Measurements from ENCODE around the gene DIPK2B. TPM values are rescaled to one million over a fixed set of nuclear protein-coding genes. Genes with fewer than 3 reads are reported as not detected.

The DIPK2B gene
- total RNA-seq, 1 experiment from 2014 or later, result not detected

DNA sequence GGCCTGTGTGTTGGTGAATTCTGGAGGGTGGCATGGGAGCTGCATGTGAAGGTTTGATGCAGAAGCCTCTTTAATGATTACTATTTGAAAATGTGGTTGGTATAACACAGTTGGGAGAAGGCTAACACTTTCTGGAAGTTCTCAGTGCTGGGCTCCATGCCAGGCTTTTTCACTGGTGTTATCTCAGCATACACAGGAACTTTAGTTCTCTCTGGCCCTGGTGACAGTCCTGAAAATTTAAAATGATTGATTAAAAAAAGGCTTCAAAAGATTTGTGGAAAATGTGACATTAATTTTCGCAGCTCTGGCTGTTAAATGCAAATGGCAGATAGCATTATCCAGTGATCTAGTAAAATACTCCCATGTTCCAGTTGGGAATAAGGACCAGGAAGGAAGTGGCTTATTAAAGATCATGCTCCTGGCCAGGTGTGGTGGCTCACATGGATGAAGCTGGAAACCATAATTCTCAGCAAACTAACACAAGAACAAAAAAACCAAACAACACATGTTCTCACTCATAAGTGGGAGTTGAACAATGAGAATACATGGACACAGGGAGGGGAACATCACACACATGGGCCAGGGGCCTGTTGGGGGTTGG lies 36.6 kb downstream of the DIPK2B start:
- H3K4me3 ChIP-seq (ENCODE audit: low read depth, low read length, poor library complexity, severe bottlenecking), result no peak overlapping the region
- POLR2A ChIA-PET (ENCODE audit: low non-redundant PET), result no interaction called here
- BruUV-seq (replicated peaks), result no TSS peak
- no peaks in the 10 kb centered on the region for H3K27me3 ChIP-seq (replicated peaks; ENCODE audit: insufficient read depth, low read depth, low read length, poor library complexity)
- H3K27ac ChIP-seq (ENCODE audit: low read depth, low read length, poor library complexity, severe bottlenecking), result no peak overlapping the region
- CTCF ChIA-PET, result no interaction called here
- H3K36me3 ChIP-seq (ENCODE audit: insufficient read depth, low read length, poor library complexity, severe bottlenecking), result no peaks in the 10 kb centered on the region
- intact Hi-C loops (cut with micrococcal nuclease; ENCODE audit: unreplicated experiment), result no loop called here
- DNase-seq (ENCODE audit: low spot score), result no peak
- TF ChIP-seq CTCF (conservative IDR thresholded peaks at IDR 0.05; ENCODE audit: low read depth, low read length) (no peak), EZH2 (IDR thresholded peaks at IDR 0.05; ENCODE audit: borderline replicate concordance, low read depth, low read length, poor library complexity, severe bottlenecking) (no peak)
- no peaks in the 10 kb centered on the region for H3K4me1 ChIP-seq (ENCODE audit: insufficient read depth, low read length, poor library complexity, severe bottlenecking)
- peaks cover 7% of the 10 kb centered on the region for H3K9me3 ChIP-seq (ENCODE audit: low read depth, low read length, poor library complexity, severe bottlenecking)

DNA sequence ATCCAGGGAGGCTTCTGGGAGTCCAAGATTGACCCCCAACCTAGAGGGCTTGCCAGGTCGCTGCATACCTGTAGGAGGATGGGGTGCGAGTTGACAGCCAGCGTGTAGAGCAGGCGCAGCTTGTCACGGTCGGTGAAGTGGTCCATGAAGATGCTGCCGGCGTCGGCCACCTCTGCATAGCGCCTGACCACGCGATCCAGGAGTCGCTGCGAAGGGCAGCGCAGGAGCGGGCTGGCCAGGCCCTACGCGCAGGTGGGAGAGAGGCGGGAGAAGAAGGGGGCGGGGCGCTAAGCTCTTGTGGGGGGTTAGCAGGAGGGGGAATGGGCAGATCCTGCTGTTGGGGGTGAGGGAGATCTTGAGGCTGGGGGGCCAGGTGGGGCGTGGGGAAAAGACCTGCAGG lies 43.0 kb downstream of the DIPK2B start:
- H3K9me3 ChIP-seq (ENCODE audit: low read depth, low read length, poor library complexity, severe bottlenecking), result peaks cover 7% of the 10 kb centered on the region
- TF ChIP-seq CTCF (conservative IDR thresholded peaks at IDR 0.05; ENCODE audit: low read depth, low read length), result no peak
- no peak for TF ChIP-seq EZH2 (IDR thresholded peaks at IDR 0.05; ENCODE audit: borderline replicate concordance, low read depth, low read length, poor library complexity, severe bottlenecking)
- no peak for DNase-seq (ENCODE audit: low spot score)
- H3K4me3 ChIP-seq (ENCODE audit: low read depth, low read length, poor library complexity, severe bottlenecking), result no peak overlapping the region
- BruUV-seq (replicated peaks), result no TSS peak
- ChIA-PET POLR2A (ENCODE audit: low non-redundant PET) (no interaction called here), CTCF (no interaction called here)
- H3K27me3 ChIP-seq (replicated peaks; ENCODE audit: insufficient read depth, low read depth, low read length, poor library complexity), result no peaks in the 10 kb centered on the region
- intact Hi-C loops (cut with micrococcal nuclease; ENCODE audit: unreplicated experiment), result no loop called here
- H3K36me3 ChIP-seq (ENCODE audit: insufficient read depth, low read length, poor library complexity, severe bottlenecking), result no peaks in the 10 kb centered on the region
- no peak overlapping the region for H3K27ac ChIP-seq (ENCODE audit: low read depth, low read length, poor library complexity, severe bottlenecking)
- no peaks in the 10 kb centered on the region for H3K4me1 ChIP-seq (ENCODE audit: insufficient read depth, low read length, poor library complexity, severe bottlenecking)

- no peak overlapping the region for H3K27ac ChIP-seq (ENCODE audit: low read depth, low read length, poor library complexity, severe bottlenecking)
- no peaks in the 10 kb centered on the region for H3K9me3 ChIP-seq (ENCODE audit: low read depth, low read length, poor library complexity, severe bottlenecking)
- no peak overlapping the region for H3K4me3 ChIP-seq (ENCODE audit: low read depth, low read length, poor library complexity, severe bottlenecking)
- no peaks in the 10 kb centered on the region for H3K36me3 ChIP-seq (ENCODE audit: insufficient read depth, low read length, poor library complexity, severe bottlenecking)
- intact Hi-C loops (cut with micrococcal nuclease; ENCODE audit: unreplicated experiment), result no loop called here
- CTCF ChIA-PET, result no interaction called here
- BruUV-seq (replicated peaks), result no TSS peak
- no peak for DNase-seq (ENCODE audit: low spot score)
- no peaks in the 10 kb centered on the region for H3K4me1 ChIP-seq (ENCODE audit: insufficient read depth, low read length, poor library complexity, severe bottlenecking)
- POLR2A ChIA-PET (ENCODE audit: low non-redundant PET), result no interaction called here
- no peak for TF ChIP-seq EZH2 (IDR thresholded peaks at IDR 0.05; ENCODE audit: borderline replicate concordance, low read depth, low read length, poor library complexity, severe bottlenecking)
- no peak for TF ChIP-seq CTCF (conservative IDR thresholded peaks at IDR 0.05; ENCODE audit: low read depth, low read length)
- H3K27me3 ChIP-seq (replicated peaks; ENCODE audit: insufficient read depth, low read depth, low read length, poor library complexity), result no peaks in the 10 kb centered on the region
These were observed 46.2 kb downstream of the DIPK2B start for GRCh38 chrX:45154462-45154861.

All from A673 (cell line).